Lower lobe of right lung (tissue), 2 donors: ENCODE measurements around the gene FAM118B. TPM values are rescaled to one million over a fixed set of nuclear protein-coding genes. Genes with fewer than 3 reads are reported as not detected.

Experiments
- ATAC-seq, 2 donors: fragments of 200-7000 bp; cut with Tn5 transposase; one replicate each; pipeline ENCODE4 v1.9.1; 2020 to 2022; ENCODE audit warnings: mild to moderate bottlenecking in 2 of 2, moderate library complexity in 2 of 2
- DNase-seq: peaks from one replicate; pipeline ENCODE4 v3.0.0-alpha.2; 2020
- H3K27ac ChIP-seq: fragments of 200-600 bp; one replicate; pipeline ENCODE4 v1.8.0; 2022
- H3K27me3 ChIP-seq: fragments of 200-600 bp; one replicate; pipeline ENCODE4 v1.8.0; 2022; ENCODE audit warnings: low read depth
- H3K36me3 ChIP-seq: fragments of 200-600 bp; one replicate; pipeline ENCODE4 v1.8.0; 2022; ENCODE audit warnings: mild to moderate bottlenecking
- H3K4me1 ChIP-seq: fragments of 200-600 bp; one replicate; pipeline ENCODE4 v1.8.0; 2022
- H3K4me3 ChIP-seq: fragments of 200-600 bp; one replicate; pipeline ENCODE4 v1.8.0; 2022; ENCODE audit warnings: mild to moderate bottlenecking
- H3K9me3 ChIP-seq: fragments of 200-600 bp; one replicate; pipeline ENCODE4 v1.8.0; 2022
- intact Hi-C: fragments of 100-400 bp; cut with DNase I; formaldehyde crosslinking; loops from one replicate; pipeline ENCODE4 v1.11.0; 2022
- total RNA-seq: library from RNA; stranded (reverse); fragmentation: NEBNext Ultra II Directional; extraction: Animal tissue kit (Norgen Biotek cat#: 25700); gene quantifications from one replicate; pipeline ENCODE4 v1.2.1, GENCODE V29; 2021
- TF ChIP-seq, protein P1 (sequence below): fragments of 200-600 bp; IDR thresholded peaks from one replicate; pipeline ENCODE4 v1.8.0; 2022; ENCODE audit warnings: antibody characterized with exemption, mild to moderate bottlenecking
- donor health status: DM: no; HTN: yes; CAD: no; lungs with severe emphysema.

The FAM118B gene
- total RNA-seq, 1 donor from 2014 or later = 35.2 TPM

GRCh38 chr11:126263489-126263888, 51.9 kb downstream of the FAM118B start:
- H3K4me3 ChIP-seq = no peak overlapping the region
- H3K4me1 ChIP-seq = peaks cover 19% of the 10 kb centered on the region
- ATAC-seq = no peak
- H3K27me3 ChIP-seq = no peaks in the 10 kb centered on the region
- H3K9me3 ChIP-seq = no peaks in the 10 kb centered on the region
- H3K36me3 ChIP-seq = peaks cover 71% of the 10 kb centered on the region
- H3K27ac ChIP-seq = no peak overlapping the region
- TF ChIP-seq, protein P1, sequence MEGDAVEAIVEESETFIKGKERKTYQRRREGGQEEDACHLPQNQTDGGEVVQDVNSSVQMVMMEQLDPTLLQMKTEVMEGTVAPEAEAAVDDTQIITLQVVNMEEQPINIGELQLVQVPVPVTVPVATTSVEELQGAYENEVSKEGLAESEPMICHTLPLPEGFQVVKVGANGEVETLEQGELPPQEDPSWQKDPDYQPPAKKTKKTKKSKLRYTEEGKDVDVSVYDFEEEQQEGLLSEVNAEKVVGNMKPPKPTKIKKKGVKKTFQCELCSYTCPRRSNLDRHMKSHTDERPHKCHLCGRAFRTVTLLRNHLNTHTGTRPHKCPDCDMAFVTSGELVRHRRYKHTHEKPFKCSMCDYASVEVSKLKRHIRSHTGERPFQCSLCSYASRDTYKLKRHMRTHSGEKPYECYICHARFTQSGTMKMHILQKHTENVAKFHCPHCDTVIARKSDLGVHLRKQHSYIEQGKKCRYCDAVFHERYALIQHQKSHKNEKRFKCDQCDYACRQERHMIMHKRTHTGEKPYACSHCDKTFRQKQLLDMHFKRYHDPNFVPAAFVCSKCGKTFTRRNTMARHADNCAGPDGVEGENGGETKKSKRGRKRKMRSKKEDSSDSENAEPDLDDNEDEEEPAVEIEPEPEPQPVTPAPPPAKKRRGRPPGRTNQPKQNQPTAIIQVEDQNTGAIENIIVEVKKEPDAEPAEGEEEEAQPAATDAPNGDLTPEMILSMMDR = no peak
- DNase-seq = no peak
- intact Hi-C loops = no loop called here

DNA sequence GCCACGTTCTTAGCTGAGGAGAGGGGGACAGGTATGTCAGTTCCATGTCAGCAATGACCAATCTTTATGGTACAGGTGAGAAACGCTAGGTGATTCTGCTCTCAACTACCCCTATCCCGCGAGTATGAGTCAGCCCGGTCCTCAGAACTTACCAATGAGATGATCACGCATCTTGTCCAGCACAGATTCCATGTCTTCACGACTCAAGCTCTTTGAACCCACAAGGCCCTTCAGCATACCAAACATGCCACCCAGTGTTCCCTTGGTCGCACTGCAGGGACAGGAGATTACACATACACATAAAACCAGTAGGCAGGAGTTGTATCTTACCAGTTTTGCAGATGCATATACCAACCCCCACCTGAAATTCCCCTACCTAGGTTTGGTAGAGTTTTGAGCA, 54.2 kb downstream of the FAM118B start:
- TF ChIP-seq, protein P1 = no peak
- no peak overlapping the region for H3K27ac ChIP-seq
- H3K4me3 ChIP-seq = no peak overlapping the region
- H3K4me1 ChIP-seq = peaks cover 23% of the 10 kb centered on the region
- H3K36me3 ChIP-seq = peaks cover 68% of the 10 kb centered on the region
- H3K27me3 ChIP-seq = no peaks in the 10 kb centered on the region
- H3K9me3 ChIP-seq = no peaks in the 10 kb centered on the region
- DNase-seq (no peak), ATAC-seq (no peak)
- intact Hi-C loops = no loop called here

DNA sequence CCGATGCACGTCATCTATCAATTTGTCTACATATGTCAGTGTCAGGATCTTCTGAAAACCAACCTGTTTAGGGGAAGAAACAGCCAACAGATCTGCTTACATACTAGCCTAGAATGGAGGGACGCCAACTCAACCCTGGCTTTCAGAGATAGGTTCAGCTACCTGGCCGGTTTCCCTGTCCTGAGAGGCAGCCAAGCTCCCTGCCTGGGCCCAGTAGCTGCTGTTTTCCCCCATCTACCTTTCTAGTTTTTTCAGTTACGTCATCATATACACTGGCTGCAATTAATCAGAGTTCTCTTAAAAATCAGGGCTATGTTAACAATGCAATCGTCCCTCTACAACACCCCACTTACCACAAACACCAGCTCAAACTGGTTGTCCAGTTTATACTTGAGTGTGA, 56.1 kb downstream of the FAM118B start:
- intact Hi-C loops = no loop called here

GRCh38 chr11:126268361-126268707, 56.8 kb downstream of the FAM118B start:
- Histone ChIP-seq H3K27me3 (no peaks in the 10 kb centered on the region), H3K4me3 (peak overlapping the region; percentile 86), H3K9me3 (no peaks in the 10 kb centered on the region), H3K36me3 (peaks cover 45% of the 10 kb centered on the region), H3K4me1 (peaks cover 22% of the 10 kb centered on the region), H3K27ac (peak overlapping the region; percentile 88)
- intact Hi-C loops = no loop called here
- DNase-seq (no peak), ATAC-seq (peak; percentile 25 to 54)
- TF ChIP-seq, protein P1 = no peak

More for the DNA sequence above, 56.1 kb downstream of the FAM118B start:
- TF ChIP-seq, protein P1 = no peak
- peak overlapping the region; percentile 86 for H3K4me3 ChIP-seq
- H3K9me3 ChIP-seq = no peaks in the 10 kb centered on the region
- H3K4me1 ChIP-seq = peaks cover 22% of the 10 kb centered on the region
- peaks cover 50% of the 10 kb centered on the region for H3K36me3 ChIP-seq
- ATAC-seq (peak in 1 of 2 donors; percentile 1), DNase-seq (no peak)
- peak overlapping the region; percentile 88 for H3K27ac ChIP-seq
- no peaks in the 10 kb centered on the region for H3K27me3 ChIP-seq

DNA sequence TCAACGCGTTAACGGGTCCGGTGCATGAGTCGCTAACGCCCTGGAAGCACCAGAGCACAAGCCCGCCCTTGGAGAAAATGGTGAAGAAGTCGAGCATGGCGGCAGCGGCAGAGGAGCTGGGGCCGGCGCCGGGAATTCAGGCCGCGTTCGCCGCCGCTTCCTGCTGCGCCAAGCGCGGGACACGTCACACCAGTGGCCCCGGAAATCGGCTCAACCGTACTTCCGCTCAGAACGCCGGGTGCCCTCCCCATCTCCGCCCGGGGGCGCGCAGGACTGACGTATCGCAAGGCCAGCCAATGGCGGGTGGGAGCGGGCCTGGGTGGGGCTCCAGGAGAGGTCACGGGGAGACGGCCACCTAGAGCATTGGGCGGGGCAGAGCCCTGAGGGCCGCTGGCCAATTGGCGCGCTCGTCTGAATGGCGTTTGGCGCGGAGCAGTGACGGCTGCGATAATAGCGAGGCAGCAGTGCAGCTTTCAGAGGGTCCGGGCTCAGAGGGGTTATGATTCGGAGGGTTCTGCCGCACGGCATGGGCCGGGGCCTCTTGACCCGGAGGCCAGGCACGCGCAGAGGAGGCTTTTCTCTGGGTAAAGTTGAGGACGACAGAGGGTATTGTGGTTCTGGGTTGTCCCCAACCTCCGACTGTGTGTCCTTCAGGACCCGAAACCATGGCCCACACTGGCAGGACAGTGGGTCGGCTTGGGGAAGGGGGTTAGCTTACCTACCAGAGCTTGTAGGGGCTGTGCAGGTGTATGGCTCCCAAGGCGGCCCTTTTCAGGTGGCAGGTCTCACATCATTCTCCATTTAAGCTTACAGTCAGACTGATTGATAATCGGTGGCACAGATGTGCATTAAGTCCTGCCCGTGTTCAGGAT, 57.4 kb downstream of the FAM118B start, which contains the start of the genes FOXRED1 and SRPRA:
TSS of gene FOXRED1 (plus strand) at position 447 of the 872 bp plus-strand sequence. CDS start at position 500, 53 bp downstream.
TSS of gene SRPRA (minus strand) at position 188 of the 872 bp plus-strand sequence. CDS start at position 97, 91 bp downstream.
- TF ChIP-seq, protein P1 = no peak
- Histone ChIP-seq H3K27ac (peak within 1 kb of the TSS; percentile 88), H3K4me3 (peak within 1 kb of the TSS; percentile 86), H3K9me3 (no peaks in the 10 kb centered on the region), H3K4me1 (peaks cover 22% of the 10 kb centered on the region), H3K27me3 (no peaks in the 10 kb centered on the region), H3K36me3 (peaks cover 45% of the 10 kb centered on the region)
- DNase-seq (peak; percentile 100), ATAC-seq (peak; percentile 99 to 100)
- intact Hi-C loops = no loop called here
